OCI-M1 (cell line): ENCODE measurements around the gene MORN1.

Experiments
- DNase-seq: peaks from one replicate; lab custom pipeline; 2025; lab: John Stamatoyannopoulos, UW

MORN1 gene

GRCh38 chr1:2292725-2293450 is 98.5 kb downstream of the MORN1 start:
- no peak for DNase-seq

GRCh38 chr1:2291577-2291976 is 99.8 kb downstream of the MORN1 start:
- no peak for DNase-seq

DNA sequence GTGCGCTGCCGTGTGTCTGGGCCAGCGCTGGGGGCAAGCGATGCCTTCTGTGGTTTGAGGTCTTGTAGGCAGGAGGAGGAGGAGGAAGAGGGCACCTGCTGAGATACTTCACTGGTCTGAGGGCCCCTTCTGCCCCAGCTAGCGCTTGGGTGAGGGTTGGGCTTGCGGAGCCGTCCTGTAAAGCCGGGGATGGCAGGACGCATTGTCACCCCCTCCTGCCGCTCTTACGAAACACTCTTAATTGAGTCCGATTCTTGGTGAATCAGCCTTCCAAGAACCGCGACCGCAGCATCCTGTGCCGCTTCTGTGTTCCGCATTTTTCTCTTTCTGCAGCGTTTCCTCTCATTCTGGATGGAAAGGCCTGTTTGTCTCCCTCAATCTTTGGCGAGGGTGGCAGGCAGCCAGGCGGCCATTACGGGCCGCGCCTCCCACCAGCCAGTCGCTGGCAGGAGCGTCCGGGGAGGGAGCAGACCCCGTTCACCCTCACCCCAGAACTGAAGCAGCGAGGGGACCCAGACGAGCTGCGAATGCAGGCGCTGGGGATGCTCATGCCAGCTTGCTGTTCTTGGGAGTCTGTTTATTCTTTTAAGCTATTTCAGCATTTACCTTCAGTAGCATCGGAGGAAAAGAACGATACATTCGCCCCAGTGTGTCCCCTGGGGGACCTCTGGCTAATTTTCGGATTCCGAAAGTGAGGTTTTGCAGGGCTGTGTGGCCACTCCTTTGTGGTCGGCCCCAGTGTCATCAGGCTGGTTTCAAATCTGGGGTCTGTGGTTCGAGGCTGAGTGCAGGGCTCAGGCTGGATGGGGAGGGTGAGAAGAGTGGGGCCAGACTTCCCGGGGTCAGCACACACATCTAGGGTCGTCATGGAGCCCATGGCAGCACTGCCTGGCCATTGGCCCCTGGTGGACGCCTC is 100.5 kb downstream of the MORN1 start:
- DNase-seq: peak; percentile 98

DNA sequence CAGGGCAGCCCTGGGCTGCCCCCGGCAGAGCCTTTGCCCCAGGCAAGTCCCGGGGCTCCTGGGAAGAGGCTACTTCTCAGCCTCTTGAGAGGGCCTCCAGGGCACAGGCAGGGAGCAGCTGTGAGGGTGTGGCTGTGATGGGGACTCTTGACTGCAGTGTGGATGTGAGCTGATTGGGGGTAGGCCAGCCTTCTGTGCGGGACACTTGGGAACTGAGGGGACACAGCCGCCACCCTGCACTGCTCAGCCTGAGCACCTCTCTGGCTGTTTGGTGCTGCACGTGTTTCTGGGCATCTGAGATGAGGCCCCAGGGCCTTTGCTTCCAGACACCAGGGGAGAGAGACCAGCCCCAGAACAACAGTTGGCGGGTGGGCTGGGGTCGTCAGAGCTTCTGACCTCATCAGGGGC is 101.2 kb downstream of the MORN1 start:
- peak; percentile 66 for DNase-seq

GRCh38 chr1:2289607-2290006 is 101.7 kb downstream of the MORN1 start:
- peak; percentile 17 for DNase-seq

- DNase-seq: no peak
Observed at GRCh38 chr1:2288816-2289536, 102.4 kb downstream of the MORN1 start.

GRCh38 chr1:2288311-2288710 is 103.0 kb downstream of the MORN1 start:
- no peak for DNase-seq

- DNase-seq: no peak
Observed at GRCh38 chr1:2287649-2288048, 103.7 kb downstream of the MORN1 start.

DNA sequence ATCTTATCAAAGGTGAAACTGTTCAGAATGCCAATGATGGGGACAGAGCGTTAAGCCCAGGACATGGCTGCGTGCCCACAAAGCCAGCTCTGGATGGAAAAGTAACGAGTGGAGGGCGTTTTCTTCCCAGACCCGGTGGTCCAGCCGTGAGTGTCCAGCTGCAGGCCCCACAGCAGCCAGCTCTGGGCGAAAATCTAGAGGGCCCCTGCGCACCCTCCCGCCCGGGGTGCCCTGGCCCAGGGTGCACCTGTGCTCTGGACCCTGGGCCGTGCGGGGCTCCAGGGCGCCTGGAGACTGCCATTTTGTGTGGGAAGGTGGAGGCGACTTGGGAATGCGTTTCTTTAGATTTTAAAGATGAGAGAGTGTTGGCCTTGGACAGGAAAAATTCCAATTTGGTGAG is 104.4 kb downstream of the MORN1 start:
- no peak for DNase-seq

DNA sequence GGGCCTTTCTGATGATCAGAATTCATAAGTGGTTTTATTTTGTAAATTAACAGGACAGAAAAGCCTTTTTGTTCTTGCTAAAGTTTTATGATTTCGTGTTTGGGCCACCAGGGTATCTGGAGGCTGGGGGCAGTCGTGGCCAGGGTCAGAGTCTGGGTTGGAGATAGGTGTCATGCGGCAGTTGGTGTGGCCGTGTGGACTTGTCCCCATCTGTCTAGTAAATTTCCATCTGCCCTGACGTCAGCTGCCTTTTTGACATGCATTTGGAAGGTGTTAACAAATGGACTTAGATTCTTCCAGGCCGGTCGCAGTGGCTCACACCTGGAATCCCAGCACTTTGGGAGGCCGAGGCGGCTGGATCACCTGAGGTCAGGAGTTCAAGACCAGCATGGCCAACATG is 106.4 kb downstream of the MORN1 start:
- no peak for DNase-seq

- no peak for DNase-seq
Observed at GRCh38 chr1:2283991-2284895, 107.1 kb downstream of the MORN1 start.

DNA sequence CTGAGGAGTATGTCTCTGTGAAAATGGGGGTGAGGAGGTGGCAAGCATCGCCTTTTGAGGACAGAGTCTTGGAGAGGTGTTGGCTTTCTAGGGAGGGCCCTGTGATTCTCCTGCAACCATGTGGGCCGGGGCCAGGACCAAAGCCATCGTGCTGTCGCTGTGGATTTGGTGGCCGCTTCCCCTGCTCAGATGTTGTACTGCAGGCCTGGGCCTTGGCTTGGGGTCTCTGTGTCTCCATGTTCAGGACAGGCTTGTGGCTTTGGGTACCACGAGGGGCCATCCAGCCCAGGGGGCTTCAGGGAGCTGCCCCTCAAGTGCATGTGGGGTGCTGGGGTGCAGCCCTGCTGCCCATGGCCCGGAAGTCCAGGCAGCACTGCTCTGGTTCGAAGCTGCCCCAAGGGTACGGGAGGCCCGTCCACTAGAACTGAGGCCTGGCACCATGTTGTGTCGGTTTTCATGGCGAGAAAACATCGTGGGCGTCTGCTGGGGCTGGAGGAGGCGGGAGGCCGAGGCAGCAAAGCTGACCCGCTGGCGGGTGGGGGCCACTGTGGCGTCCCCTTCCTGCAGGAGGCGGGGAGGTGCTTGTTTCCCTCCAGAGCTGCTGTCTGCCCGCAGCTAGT is 107.9 kb downstream of the MORN1 start:
- DNase-seq: no peak

GRCh38 chr1:2282556-2283270 is 108.6 kb downstream of the MORN1 start:
- no peak for DNase-seq

DNA sequence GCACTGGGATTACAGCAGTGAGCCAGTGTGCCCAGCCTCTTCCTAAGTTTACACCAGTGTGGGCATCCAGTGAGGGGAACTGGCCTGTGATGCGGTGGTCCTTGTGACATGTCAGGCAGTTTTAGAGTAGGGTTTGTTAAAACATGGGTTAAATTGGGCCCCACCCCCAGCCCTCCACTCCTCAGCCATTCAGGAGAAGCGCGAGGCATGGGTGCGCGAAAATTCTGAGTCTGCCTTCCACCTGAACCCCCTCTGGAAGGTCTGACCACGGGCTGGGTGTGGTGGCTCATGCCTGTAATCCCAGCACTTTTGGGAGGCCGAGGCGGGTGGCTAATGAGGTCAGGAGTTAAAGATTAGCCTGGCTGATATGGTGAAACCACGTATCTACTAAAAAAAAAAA is 111.5 kb downstream of the MORN1 start:
- no peak for DNase-seq

DNA sequence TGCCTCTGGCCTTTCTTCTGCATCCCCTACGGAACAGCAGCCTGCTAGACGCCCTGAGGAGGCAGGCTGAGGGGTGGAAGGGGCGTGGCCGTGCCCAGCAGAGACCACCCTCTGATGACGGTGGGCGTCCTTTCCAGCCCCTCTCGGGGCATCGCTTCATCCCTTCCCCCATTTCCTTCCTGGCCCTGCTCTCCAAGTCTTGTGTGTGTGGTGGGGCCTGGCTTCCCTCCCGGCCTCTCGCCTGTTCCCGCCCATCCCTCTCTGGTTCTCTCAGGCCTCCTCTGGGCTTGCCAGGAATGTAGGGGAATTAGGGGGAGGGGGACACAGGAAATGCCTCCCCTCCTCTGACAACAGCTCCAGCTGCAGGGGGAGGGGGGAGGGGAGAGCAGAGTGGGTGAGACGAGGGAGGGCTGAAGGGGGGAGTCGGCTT is 112.1 kb downstream of the MORN1 start:
- no peak for DNase-seq

GRCh38 chr1:2278591-2279209 is 112.7 kb downstream of the MORN1 start:
- DNase-seq: no peak

DNA sequence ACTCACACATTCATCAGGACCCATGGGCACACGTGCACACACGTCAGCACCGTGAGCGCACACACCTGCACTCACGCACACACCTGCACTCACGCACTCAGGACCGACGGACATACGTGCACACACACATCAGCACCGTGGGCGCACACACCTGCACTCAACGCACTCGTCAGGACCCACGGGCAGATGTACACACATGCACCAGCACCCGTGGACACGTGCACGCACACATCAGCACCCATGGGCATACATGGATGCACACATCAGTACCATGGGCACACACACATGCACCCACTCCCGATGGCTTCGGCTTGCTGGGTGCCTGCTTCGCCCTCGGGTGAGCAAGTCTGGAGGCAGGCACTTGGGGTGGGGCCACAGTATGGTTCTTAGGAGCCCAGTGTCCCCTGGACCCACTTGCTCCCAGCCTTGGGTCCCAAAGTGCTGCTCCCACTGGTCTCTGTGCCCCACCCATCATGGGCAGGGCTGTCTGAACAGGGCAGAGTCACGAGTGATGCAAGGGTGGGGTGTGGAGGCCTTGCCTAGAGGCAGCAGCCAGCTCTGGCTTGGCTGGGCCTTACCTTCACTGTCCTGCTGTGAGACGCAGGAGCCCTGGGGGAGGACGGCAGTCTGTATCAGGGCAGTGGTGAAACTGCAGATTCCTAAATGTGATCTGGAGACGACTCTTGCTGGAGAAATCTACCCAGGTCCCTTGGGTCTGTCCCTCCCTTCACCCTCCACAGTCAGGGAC is 113.4 kb downstream of the MORN1 start:
- no peak for DNase-seq

DNA sequence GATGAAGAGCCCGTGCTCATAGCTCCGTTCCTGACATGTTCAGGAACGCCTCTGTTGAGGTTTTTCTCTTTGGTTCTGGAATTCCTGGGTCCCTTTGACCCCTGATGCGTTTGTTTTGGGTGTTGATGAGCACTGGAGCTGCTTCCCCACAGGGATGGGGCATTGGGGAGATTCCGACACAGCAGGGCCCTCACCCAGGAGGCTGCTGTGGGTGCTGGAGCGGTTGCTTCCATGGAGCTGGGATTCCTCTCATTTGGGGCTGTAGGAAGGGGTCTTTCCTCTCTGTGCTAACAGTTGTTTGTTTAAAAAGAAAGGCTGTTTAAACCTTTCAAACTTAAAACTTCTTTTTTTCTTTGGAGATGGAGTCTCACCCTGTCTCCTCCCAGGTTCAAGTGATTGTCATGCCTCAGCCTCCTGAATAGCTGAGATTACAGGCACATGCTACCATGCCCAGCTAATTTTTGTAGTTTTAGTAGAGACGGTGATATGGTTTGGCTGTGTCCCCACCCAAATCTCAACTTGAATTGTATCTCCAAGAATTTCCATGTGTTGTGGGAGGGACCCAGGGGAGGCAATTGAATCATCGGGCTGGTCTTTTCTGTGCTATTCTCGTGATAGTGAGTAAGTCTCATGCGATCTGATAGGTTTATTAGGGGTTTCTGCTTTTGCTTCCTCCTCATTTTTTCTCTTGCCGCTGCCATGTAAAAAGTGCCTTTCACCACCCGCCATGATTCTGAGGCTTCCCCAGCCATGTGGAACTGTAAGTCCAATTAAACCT is 114.4 kb downstream of the MORN1 start:
- DNase-seq: no peak
